ENCODE measurements around the gene FIGNL2. TPM values are rescaled to one million over a fixed set of nuclear protein-coding genes. Genes with fewer than 3 reads are reported as not detected.

The FIGNL2 gene
- total RNA-seq, 2 experiments from 2014 or later, result 0.17 to 0.19 TPM

GRCh38 chr12:51871126-51871525 lies 22.6 kb upstream of the FIGNL2 start:
- Mint-ChIP-seq H3K27me3 (peaks cover 36% of the 10 kb centered on the region), H3K27ac (no peak overlapping the region), H3K9me3 (no peaks in the 10 kb centered on the region), H3K4me1 (peaks cover 5% of the 10 kb centered on the region), H3K4me3 (no peak overlapping the region), H3K36me3 (ENCODE audit: low read depth) (no peaks in the 10 kb centered on the region)
- POLR2A ChIA-PET, result no interaction called here
- CTCF ChIA-PET, result no interaction called here
- no peak for DNase-seq

DNA sequence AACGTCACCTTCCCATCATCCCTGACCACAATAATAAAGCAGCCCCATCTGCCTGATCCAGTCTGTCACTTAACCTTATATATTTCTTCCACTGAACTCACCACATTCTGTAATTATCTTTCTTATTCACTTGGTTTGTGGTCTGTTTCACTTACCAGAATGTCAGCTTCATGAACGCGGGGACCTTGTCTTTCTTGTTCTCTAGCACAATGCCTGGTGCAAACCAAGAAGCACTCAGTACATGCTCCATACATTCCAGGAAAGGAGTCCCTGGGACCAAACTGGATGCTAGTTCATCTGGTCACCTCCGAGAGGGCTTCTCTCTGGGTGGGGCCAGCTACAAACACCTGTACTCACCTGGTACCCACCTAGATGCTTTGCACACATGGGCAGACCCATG lies 22.0 kb upstream of the FIGNL2 start:
- POLR2A ChIA-PET, result no interaction called here
- Mint-ChIP-seq H3K4me3 (no peak overlapping the region), H3K4me1 (peaks cover 5% of the 10 kb centered on the region), H3K27me3 (peaks cover 39% of the 10 kb centered on the region), H3K36me3 (ENCODE audit: low read depth) (no peaks in the 10 kb centered on the region), H3K27ac (no peak overlapping the region), H3K9me3 (no peaks in the 10 kb centered on the region)
- no peak for DNase-seq
- CTCF ChIA-PET, result interaction anchor here (0.8 kb wide), 1 partner anchor 330 kb away, joined by 3 read pairs; no protein-coding TSS in a partner anchor

GRCh38 chr12:51869931-51870330 lies 21.4 kb upstream of the FIGNL2 start:
- no peak for DNase-seq
- Mint-ChIP-seq H3K27me3 (peaks cover 44% of the 10 kb centered on the region), H3K4me3 (no peak overlapping the region), H3K27ac (no peak overlapping the region), H3K4me1 (peaks cover 5% of the 10 kb centered on the region), H3K9me3 (no peaks in the 10 kb centered on the region), H3K36me3 (ENCODE audit: low read depth) (no peaks in the 10 kb centered on the region)
- CTCF ChIA-PET, result interaction anchor here (0.8 to 1.2 kb wide), 2 partner anchors 19 to 329 kb away, joined by 3 read pairs; no protein-coding TSS in a partner anchor
- POLR2A ChIA-PET, result no interaction called here

DNA sequence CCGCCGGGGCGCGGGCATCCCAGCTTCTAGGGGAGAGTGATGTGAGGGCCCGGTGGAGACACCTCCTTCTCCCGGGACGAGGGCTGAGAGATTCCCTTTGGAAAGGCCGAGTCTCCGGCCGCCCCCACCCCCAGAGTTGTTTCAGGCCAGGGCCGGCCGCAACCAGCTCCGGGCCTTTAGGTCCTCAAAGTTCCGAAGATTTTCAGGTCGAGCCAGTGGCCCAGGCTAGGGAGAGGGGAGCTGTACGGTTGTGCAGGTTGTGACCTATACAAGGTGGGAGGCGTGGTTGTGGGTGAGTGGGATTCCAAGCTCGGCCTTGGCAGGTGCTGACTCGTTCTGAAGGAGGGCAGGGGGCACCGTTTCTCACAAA lies 21.0 kb upstream of the FIGNL2 start:
- Mint-ChIP-seq H3K9me3 (no peaks in the 10 kb centered on the region), H3K36me3 (ENCODE audit: low read depth) (no peaks in the 10 kb centered on the region), H3K27me3 (peaks cover 48% of the 10 kb centered on the region), H3K27ac (no peak overlapping the region), H3K4me3 (no peak overlapping the region), H3K4me1 (peaks cover 7% of the 10 kb centered on the region)
- CTCF ChIA-PET, result interaction anchor here (1.2 kb wide), 1 partner anchor 20 kb away, joined by 3 read pairs; no protein-coding TSS in a partner anchor
- POLR2A ChIA-PET, result no interaction called here
- no peak for DNase-seq

- CTCF ChIA-PET, result interaction anchor here (1.2 kb wide), 1 partner anchor 20 kb away, joined by 3 read pairs; no protein-coding TSS in a partner anchor
- Mint-ChIP-seq H3K27me3 (peaks cover 51% of the 10 kb centered on the region), H3K4me3 (no peak overlapping the region), H3K27ac (no peak overlapping the region), H3K4me1 (peaks cover 9% of the 10 kb centered on the region), H3K36me3 (ENCODE audit: low read depth) (no peaks in the 10 kb centered on the region), H3K9me3 (no peaks in the 10 kb centered on the region)
- no peak for DNase-seq
- POLR2A ChIA-PET, result no interaction called here
Observed at GRCh38 chr12:51868821-51869495, 20.4 kb upstream of the FIGNL2 start.

GRCh38 chr12:51867796-51868428 lies 19.4 kb upstream of the FIGNL2 start:
- POLR2A ChIA-PET, result no interaction called here
- CTCF ChIA-PET, result no interaction called here
- Mint-ChIP-seq H3K4me3 (no peak overlapping the region), H3K4me1 (peaks cover 14% of the 10 kb centered on the region), H3K27me3 (peaks cover 58% of the 10 kb centered on the region), H3K36me3 (ENCODE audit: low read depth) (no peaks in the 10 kb centered on the region), H3K27ac (no peak overlapping the region), H3K9me3 (no peaks in the 10 kb centered on the region)
- no peak for DNase-seq

DNA sequence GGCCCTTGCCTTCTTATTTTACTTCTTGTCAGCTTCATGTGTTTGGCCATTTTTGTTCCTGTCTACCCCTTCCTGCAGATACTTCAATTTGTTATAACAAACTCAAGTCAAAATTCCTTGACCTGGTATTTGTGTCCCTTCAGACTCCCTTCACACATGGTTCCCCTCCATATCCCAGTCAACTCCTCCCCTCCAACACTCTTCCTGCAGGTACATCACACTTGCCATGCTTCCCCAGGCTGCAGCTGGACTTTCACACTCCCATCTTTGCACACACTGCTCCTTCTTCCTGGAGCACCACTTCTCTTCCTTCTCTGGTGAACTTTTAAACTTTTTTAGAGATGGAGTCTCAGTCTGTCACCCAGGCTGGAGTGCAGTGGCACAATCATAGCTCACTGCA lies 18.9 kb upstream of the FIGNL2 start:
- Mint-ChIP-seq H3K27ac (no peak overlapping the region), H3K4me3 (no peak overlapping the region), H3K27me3 (peaks cover 63% of the 10 kb centered on the region), H3K9me3 (no peaks in the 10 kb centered on the region), H3K36me3 (ENCODE audit: low read depth) (no peaks in the 10 kb centered on the region), H3K4me1 (peaks cover 14% of the 10 kb centered on the region)
- DNase-seq, result no peak
- ChIA-PET CTCF (no interaction called here), POLR2A (no interaction called here)

DNA sequence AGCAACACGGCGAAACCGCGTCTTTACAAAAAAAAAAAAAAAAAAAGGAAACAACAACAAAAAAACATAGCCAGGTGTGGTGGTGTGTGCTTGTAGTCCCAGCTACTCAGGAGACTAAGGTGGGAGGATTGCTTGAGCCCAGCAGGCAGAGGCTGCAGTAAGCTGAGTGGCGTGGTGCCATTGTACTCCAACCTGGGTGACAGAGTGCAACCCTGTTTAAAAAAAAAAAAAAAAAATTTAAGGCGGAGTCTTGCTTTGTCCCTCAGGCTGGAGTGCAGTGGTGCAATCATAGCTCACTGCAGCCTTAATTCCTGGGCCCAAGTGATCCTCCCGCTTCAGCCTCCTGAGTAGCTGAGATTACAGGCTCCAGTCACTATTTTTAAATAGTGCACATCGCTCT lies 18.2 kb upstream of the FIGNL2 start:
- H3K36me3 Mint-ChIP-seq (ENCODE audit: low read depth), result no peaks in the 10 kb centered on the region
- no peak for DNase-seq
- H3K4me1 Mint-ChIP-seq, result peaks cover 14% of the 10 kb centered on the region
- ChIA-PET CTCF (no interaction called here), POLR2A (no interaction called here)
- H3K27ac Mint-ChIP-seq, result no peak overlapping the region
- H3K27me3 Mint-ChIP-seq, result peaks cover 69% of the 10 kb centered on the region
- no peak overlapping the region for H3K4me3 Mint-ChIP-seq
- H3K9me3 Mint-ChIP-seq, result no peaks in the 10 kb centered on the region

- ChIA-PET POLR2A (no interaction called here), CTCF (no interaction called here)
- Mint-ChIP-seq H3K36me3 (ENCODE audit: low read depth) (no peaks in the 10 kb centered on the region), H3K4me3 (no peak overlapping the region), H3K9me3 (no peaks in the 10 kb centered on the region), H3K4me1 (peaks cover 14% of the 10 kb centered on the region), H3K27ac (no peak overlapping the region), H3K27me3 (peaks cover 71% of the 10 kb centered on the region)
- no peak for DNase-seq
Observed at GRCh38 chr12:51866324-51866723, 17.8 kb upstream of the FIGNL2 start.

DNA sequence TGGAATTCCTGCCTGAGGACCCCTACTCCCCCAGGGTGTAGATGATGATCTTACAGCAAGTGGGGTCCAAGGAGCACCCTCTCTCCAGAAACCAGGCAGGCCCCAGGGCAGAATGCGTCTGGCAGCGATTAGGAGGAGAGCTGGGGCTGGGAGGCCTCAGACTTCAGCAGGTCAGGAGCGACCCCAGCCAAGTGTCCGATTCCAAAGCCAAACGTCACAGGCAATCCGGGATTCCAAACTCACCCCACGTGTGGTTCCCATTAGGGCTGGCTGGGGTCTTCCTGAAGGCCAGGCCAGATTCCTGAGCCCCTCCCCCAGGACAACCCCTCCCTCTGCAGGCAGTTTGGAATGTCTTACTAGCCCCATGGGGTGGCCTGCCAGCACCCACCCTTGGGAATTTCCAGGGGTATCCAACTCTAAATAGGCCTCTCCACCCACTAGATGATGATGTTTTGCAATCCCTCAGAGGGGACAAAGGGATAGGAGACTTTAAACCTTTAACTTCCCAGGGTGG lies 17.3 kb upstream of the FIGNL2 start:
- POLR2A ChIA-PET, result no interaction called here
- no peaks in the 10 kb centered on the region for H3K36me3 Mint-ChIP-seq (ENCODE audit: low read depth)
- no peak overlapping the region for H3K4me3 Mint-ChIP-seq
- H3K4me1 Mint-ChIP-seq, result peaks cover 14% of the 10 kb centered on the region
- CTCF ChIA-PET, result no interaction called here
- no peak overlapping the region for H3K27ac Mint-ChIP-seq
- H3K9me3 Mint-ChIP-seq, result no peaks in the 10 kb centered on the region
- peaks cover 69% of the 10 kb centered on the region for H3K27me3 Mint-ChIP-seq
- DNase-seq, result no peak

GRCh38 chr12:51864833-51865670 lies 16.5 kb upstream of the FIGNL2 start:
- H3K4me1 Mint-ChIP-seq, result peaks cover 11% of the 10 kb centered on the region
- DNase-seq, result no peak
- peaks cover 64% of the 10 kb centered on the region for H3K27me3 Mint-ChIP-seq
- H3K9me3 Mint-ChIP-seq, result no peaks in the 10 kb centered on the region
- ChIA-PET POLR2A (no interaction called here), CTCF (interaction anchor here (2.0 kb wide), 1 partner anchor 10 kb away, joined by 6 read pairs; no protein-coding TSS in a partner anchor)
- H3K36me3 Mint-ChIP-seq (ENCODE audit: low read depth), result no peaks in the 10 kb centered on the region
- H3K27ac Mint-ChIP-seq, result no peak overlapping the region
- H3K4me3 Mint-ChIP-seq, result no peak overlapping the region

DNA sequence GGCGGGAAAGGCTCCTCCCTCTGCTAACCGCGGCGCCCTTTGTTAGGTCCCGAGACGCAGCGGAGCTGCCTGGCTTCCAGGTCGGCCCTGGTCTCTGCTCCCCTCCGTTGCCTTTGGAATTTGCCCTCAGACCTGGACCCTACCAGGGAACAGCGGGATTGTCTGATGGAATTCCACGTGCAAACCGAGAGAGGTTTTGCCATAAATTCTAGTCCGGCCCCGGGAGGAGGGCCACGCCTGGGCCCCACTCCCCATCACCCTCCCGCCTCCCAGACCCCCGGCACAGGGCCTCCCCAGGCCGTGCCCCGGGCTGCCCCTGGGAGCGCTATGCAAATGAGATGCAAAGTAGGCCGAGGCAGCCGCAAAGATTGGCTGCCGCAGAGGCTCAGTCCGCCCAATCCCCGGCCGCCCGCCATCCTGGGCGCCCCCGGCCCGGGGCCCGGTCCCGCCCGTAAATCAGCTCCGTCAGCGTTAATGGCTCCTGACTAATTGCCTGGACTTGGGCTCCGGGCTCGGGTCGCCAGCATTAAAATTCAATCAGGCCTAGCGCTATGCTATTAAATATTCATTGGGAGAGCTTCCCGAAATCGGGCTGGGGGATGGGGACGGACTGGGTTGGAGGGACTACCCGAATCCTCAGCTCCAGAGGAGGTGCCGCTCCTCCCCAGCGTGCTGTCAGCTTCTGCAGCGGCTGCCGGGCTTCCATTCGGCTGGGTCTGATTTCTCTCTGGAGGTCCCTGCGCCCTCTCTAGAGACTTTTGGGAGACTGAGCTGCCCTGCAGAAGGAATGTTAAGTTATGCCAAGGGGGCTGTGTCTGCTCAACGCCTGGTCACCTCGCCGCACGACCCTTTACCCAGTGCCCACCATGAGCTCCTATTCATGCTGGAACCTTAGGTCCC lies 15.7 kb upstream of the FIGNL2 start:
- no peak for DNase-seq
- ChIA-PET POLR2A (no interaction called here), CTCF (interaction anchor here (2.0 kb wide), 1 partner anchor 11 kb away, joined by 6 read pairs; no protein-coding TSS in a partner anchor)
- Mint-ChIP-seq H3K9me3 (no peaks in the 10 kb centered on the region), H3K4me3 (no peak overlapping the region), H3K27me3 (peaks cover 60% of the 10 kb centered on the region), H3K36me3 (ENCODE audit: low read depth) (no peaks in the 10 kb centered on the region), H3K27ac (no peak overlapping the region), H3K4me1 (peaks cover 9% of the 10 kb centered on the region)
